ENCODE measurements around the gene ARHGAP15.

ARHGAP15 gene

GRCh38 chr2:143758629-143759330 is 629.6 kb downstream of the ARHGAP15 start:
- no peak for TF ChIP-seq CTCF (IDR thresholded peaks at IDR 0.05; ENCODE audit: control insufficient read depth, insufficient read depth, low read depth, low read length, missing control alignments)
- no peak for DNase-seq (ENCODE audit: low read depth)
- no peak overlapping the region for H3K4me3 ChIP-seq (ENCODE audit: control insufficient read depth, low read depth, low read length)

GRCh38 chr2:143759455-143759854 is 630.2 kb downstream of the ARHGAP15 start:
- no peak for DNase-seq (ENCODE audit: low read depth)
- H3K4me3 ChIP-seq (ENCODE audit: control insufficient read depth, low read depth, low read length): no peak overlapping the region
- TF ChIP-seq CTCF (IDR thresholded peaks at IDR 0.05; ENCODE audit: control insufficient read depth, insufficient read depth, low read depth, low read length, missing control alignments): no peak

GRCh38 chr2:143762176-143762928 is 633.1 kb downstream of the ARHGAP15 start:
- no peak for TF ChIP-seq CTCF (IDR thresholded peaks at IDR 0.05; ENCODE audit: control insufficient read depth, insufficient read depth, low read depth, low read length, missing control alignments)
- no peak overlapping the region for H3K4me3 ChIP-seq (ENCODE audit: control insufficient read depth, low read depth, low read length)
- no peak for DNase-seq (ENCODE audit: low read depth)

- no peak for TF ChIP-seq CTCF (IDR thresholded peaks at IDR 0.05; ENCODE audit: control insufficient read depth, insufficient read depth, low read depth, low read length, missing control alignments)
- H3K4me3 ChIP-seq (ENCODE audit: control insufficient read depth, low read depth, low read length): no peak overlapping the region
- DNase-seq (ENCODE audit: low read depth): no peak
These were observed 635.0 kb downstream of the ARHGAP15 start for GRCh38 chr2:143764261-143764660.

GRCh38 chr2:143764706-143765105 is 635.5 kb downstream of the ARHGAP15 start:
- no peak overlapping the region for H3K4me3 ChIP-seq (ENCODE audit: control insufficient read depth, low read depth, low read length)
- TF ChIP-seq CTCF (IDR thresholded peaks at IDR 0.05; ENCODE audit: control insufficient read depth, insufficient read depth, low read depth, low read length, missing control alignments): no peak
- DNase-seq (ENCODE audit: low read depth): no peak

- no peak for TF ChIP-seq CTCF (IDR thresholded peaks at IDR 0.05; ENCODE audit: control insufficient read depth, insufficient read depth, low read depth, low read length, missing control alignments)
- no peak overlapping the region for H3K4me3 ChIP-seq (ENCODE audit: control insufficient read depth, low read depth, low read length)
- DNase-seq (ENCODE audit: low read depth): no peak
These were observed 639.8 kb downstream of the ARHGAP15 start for GRCh38 chr2:143768991-143769390.

All from AG09309 (cell line).